AG09319 (cell line): ENCODE measurements around the gene XYLT1.

Experiments
- DNase-seq: peaks from one replicate; pipeline ENCODE4 v3.0.0-alpha.2; 2010; ENCODE audit warnings: low read depth; ENCODE audit errors: extremely low read depth
- CTCF ChIP-seq: IDR thresholded peaks from 2 replicates; pipeline ENCODE4 v1.5.1; 2011; ENCODE audit warnings: low read depth, mild to moderate bottlenecking, inconsistent platforms, low read length, moderate library complexity

The XYLT1 gene, protein sequence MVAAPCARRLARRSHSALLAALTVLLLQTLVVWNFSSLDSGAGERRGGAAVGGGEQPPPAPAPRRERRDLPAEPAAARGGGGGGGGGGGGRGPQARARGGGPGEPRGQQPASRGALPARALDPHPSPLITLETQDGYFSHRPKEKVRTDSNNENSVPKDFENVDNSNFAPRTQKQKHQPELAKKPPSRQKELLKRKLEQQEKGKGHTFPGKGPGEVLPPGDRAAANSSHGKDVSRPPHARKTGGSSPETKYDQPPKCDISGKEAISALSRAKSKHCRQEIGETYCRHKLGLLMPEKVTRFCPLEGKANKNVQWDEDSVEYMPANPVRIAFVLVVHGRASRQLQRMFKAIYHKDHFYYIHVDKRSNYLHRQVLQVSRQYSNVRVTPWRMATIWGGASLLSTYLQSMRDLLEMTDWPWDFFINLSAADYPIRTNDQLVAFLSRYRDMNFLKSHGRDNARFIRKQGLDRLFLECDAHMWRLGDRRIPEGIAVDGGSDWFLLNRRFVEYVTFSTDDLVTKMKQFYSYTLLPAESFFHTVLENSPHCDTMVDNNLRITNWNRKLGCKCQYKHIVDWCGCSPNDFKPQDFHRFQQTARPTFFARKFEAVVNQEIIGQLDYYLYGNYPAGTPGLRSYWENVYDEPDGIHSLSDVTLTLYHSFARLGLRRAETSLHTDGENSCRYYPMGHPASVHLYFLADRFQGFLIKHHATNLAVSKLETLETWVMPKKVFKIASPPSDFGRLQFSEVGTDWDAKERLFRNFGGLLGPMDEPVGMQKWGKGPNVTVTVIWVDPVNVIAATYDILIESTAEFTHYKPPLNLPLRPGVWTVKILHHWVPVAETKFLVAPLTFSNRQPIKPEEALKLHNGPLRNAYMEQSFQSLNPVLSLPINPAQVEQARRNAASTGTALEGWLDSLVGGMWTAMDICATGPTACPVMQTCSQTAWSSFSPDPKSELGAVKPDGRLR

GRCh38 chr16:17470908-17471718, at the start of gene XYLT1:
Gene XYLT1 (minus strand): TSS chr16:17470960. CDS start chr16:17470796, 164 bp downstream.
- TF ChIP-seq CTCF, result no peak
- DNase-seq, result peak; percentile 86

- TF ChIP-seq CTCF, result no peak
- DNase-seq, result no peak
Observed at GRCh38 chr16:17520111-17520510, 49.4 kb upstream of the XYLT1 start.

DNA sequence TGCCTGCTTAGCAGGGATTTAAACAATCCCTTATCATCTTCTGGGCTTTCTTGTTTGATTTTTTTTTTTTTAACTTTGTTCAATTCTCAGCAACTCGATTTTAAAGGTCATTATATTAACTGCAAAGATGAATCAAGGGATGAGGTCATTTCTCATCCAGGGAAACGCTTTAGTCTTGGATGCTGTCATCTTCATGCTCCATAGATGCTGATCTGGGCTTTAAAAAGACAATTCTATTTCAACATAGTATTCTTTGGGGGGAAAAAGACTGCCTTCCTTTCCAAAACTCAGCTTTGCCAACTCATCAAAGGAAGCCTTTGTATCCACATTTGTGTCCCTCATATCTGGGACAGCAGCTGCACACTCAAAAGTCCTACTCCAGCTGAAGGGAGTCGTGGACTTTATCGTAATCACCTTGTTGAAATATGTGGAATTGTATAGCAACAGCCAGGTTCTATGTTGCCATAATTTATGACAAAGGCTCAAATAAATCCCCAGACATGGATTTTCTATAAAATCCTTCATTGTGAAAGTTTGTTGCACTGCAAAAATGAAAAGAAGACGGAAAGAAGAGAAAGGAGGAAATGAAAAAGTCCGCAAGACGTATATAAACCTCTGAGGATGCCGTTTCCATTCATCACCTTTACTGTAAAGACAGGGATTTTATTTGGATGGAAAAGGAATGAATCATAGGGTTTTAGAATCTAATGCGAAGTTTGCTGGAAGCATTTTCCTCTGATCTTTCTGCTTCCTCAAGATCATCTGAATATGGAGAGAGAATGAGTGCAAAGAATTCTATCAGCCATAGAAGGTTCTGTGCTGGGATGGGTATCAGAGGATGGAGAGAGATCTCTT, 48.6 kb upstream of the XYLT1 start:
- no peak for DNase-seq
- TF ChIP-seq CTCF, result no peak

DNA sequence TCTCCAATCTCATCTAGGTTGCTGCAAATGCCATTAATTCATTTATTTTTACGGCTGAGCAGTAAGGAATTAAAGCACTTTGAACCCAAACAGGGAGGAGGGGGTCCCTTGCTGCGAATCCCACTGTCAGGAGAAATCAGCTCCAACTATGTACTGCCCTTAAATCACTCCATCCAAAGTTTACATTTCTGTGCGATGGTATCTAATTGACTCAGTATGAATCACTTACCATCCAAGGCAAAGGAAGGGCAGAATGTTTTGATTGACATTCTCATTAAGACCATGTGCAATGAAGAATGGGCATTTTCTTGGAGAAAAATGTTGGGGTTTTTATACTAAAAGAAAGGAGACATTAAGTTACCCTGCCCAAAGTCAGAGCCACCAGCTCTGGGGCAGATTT, 47.7 kb upstream of the XYLT1 start:
- DNase-seq, result no peak
- TF ChIP-seq CTCF, result no peak

- DNase-seq, result no peak
- TF ChIP-seq CTCF, result no peak
Observed at GRCh38 chr16:17515421-17516210, 44.9 kb upstream of the XYLT1 start.
